RWPE1 (cell line): ENCODE measurements around the gene HRH2.

Experiments used
- CTCF ChIA-PET: fragments of 350-600 bp; sonication (Branson Sonifier 250); formaldehyde crosslinking; extraction: SDS; loops from one replicate; lab custom pipeline; 2021; lab: Yijun Ruan, JAX
- POLR2A ChIA-PET: fragments of 400-600 bp; formaldehyde crosslinking; extraction: SDS; loops from one replicate; lab custom pipeline; 2020; ENCODE audit warnings: antibody characterized with exemption; ENCODE audit not compliant: low non-redundant PET; lab: Yijun Ruan, JAX
- DNase-seq: peaks from one replicate; pipeline ENCODE4 v3.0.0; 2012; ENCODE audit warnings: low spot score
- H3K27ac ChIP-seq: fragments of 450-650 bp; 2 replicates; pipeline ENCODE4 v1.5.1; 2017
- CTCF ChIP-seq: fragments of 450-650 bp; conservative IDR thresholded peaks from 2 replicates; pipeline ENCODE4 v1.5.1; 2017; ENCODE audit warnings: low read depth, mild to moderate bottlenecking

Gene HRH2

GRCh38 chr5:175652741-175653663 is 4.9 kb upstream of the HRH2 start:
- POLR2A ChIA-PET = no interaction called here
- H3K27ac ChIP-seq = no peak overlapping the region
- DNase-seq = no peak
- TF ChIP-seq CTCF = no peak
- CTCF ChIA-PET = no interaction called here

GRCh38 chr5:175653763-175654162 is 4.1 kb upstream of the HRH2 start:
- ChIA-PET POLR2A (no interaction called here), CTCF (interaction anchor here (0.6 kb wide), 1 partner anchor 74 kb away, joined by 3 read pairs; no protein-coding TSS in a partner anchor)
- H3K27ac ChIP-seq = no peak overlapping the region

GRCh38 chr5:175654339-175654738 is 3.5 kb upstream of the HRH2 start:
- TF ChIP-seq CTCF = no peak
- ChIA-PET CTCF (interaction anchor here (0.6 to 0.8 kb wide), 2 partner anchors 75 to 317 kb away, joined by 3 to 4 read pairs; no protein-coding TSS in a partner anchor), POLR2A (no interaction called here)
- DNase-seq = no peak
- no peak overlapping the region for H3K27ac ChIP-seq

More at GRCh38 chr5:175653763-175654162, 4.1 kb upstream of the HRH2 start:
- DNase-seq = no peak
- TF ChIP-seq CTCF = no peak

- CTCF ChIA-PET = interaction anchor here (0.6 to 0.8 kb wide), 2 partner anchors 75 to 317 kb away, joined by 4 read pairs; no protein-coding TSS in a partner anchor
- H3K27ac ChIP-seq = no peak overlapping the region
- no peak for TF ChIP-seq CTCF
- DNase-seq = no peak
- POLR2A ChIA-PET = no interaction called here
These were observed 3.1 kb upstream of the HRH2 start for GRCh38 chr5:175654807-175655206.

- POLR2A ChIA-PET = no interaction called here
These were observed 2.5 kb upstream of the HRH2 start for GRCh38 chr5:175655411-175655810.

More at GRCh38 chr5:175655411-175655810, 2.5 kb upstream of the HRH2 start:
- no peak overlapping the region for H3K27ac ChIP-seq
- CTCF ChIA-PET = interaction anchor here (0.6 kb wide), 1 partner anchor 75 kb away, joined by 4 read pairs; no protein-coding TSS in a partner anchor
- TF ChIP-seq CTCF = no peak
- DNase-seq = no peak
